Measurements from ENCODE around the gene ALKBH6. TPM values are rescaled to one million over a fixed set of nuclear protein-coding genes. Genes with fewer than 3 reads are reported as not detected.

Gene ALKBH6
- total RNA-seq, 1 experiment from 2014 or later = 32.5 TPM

- Histone ChIP-seq H4K20me1 (ENCODE audit: control insufficient read depth, insufficient read depth, insufficient read length) (no peaks in the 10 kb centered on the region), H3K79me2 (ENCODE audit: insufficient read depth, low read length) (no peaks in the 10 kb centered on the region), H3K27me3 (ENCODE audit: insufficient read depth, low read length) (no peaks in the 10 kb centered on the region), H2BK15ac (ENCODE audit: low read depth, low read length) (no peak overlapping the region), H3K27ac (ENCODE audit: insufficient read length, low read depth, low read length) (no peak overlapping the region), H4K91ac (ENCODE audit: insufficient read length, low read depth, low read length) (no peak overlapping the region), H3K79me1 (ENCODE audit: insufficient read depth, low read depth, low read length, poor library complexity, severe bottlenecking) (no peaks in the 10 kb centered on the region), H2AFZ (ENCODE audit: low read length) (no peak overlapping the region), H2AK5ac (ENCODE audit: insufficient read length, low read length) (no peak overlapping the region), H3K4me2 (ENCODE audit: insufficient read depth, insufficient read length, low read length) (no peak overlapping the region), H3K9ac (ENCODE audit: extremely low read depth, insufficient read length, low read length) (no peak overlapping the region), H3K23me2 (ENCODE audit: insufficient read length, low read depth, low read length, poor library complexity, severe bottlenecking) (no peaks in the 10 kb centered on the region), H3T11ph (ENCODE audit: low read length) (no peak overlapping the region), H3K14ac (ENCODE audit: insufficient read depth, low read length) (no peak overlapping the region), H2BK20ac (ENCODE audit: low read depth, low read length, poor library complexity, severe bottlenecking) (no peak overlapping the region), H3K4me1 (ENCODE audit: insufficient read depth, low read length) (no peaks in the 10 kb centered on the region), H3K56ac (ENCODE audit: insufficient read length, low read depth, low read length) (no peak overlapping the region), H4K5ac (ENCODE audit: insufficient read length, low read depth, low read length) (no peak overlapping the region), H4K8ac (replicated peaks; ENCODE audit: insufficient read length, low read depth, low read length) (no peak overlapping the region), H3K23ac (ENCODE audit: insufficient read length, low read depth, low read length) (no peak overlapping the region), H3K18ac (ENCODE audit: insufficient read length, low read depth, low read length) (no peak overlapping the region), H3K4ac (ENCODE audit: low read depth, low read length) (no peak overlapping the region), H3K9me3 (ENCODE audit: control insufficient read depth, low read depth, low read length) (no peaks in the 10 kb centered on the region), H2BK5ac (ENCODE audit: insufficient read length, low read length) (no peak overlapping the region), H2BK12ac (ENCODE audit: insufficient read length, low read depth, low read length) (no peak overlapping the region), H2BK120ac (ENCODE audit: low read depth, low read length, poor library complexity, severe bottlenecking) (no peak overlapping the region)
- no peak overlapping the region for H3K27ac Mint-ChIP-seq
- H3K4me3 Mint-ChIP-seq = no peak overlapping the region
- H3K4me1 Mint-ChIP-seq = peaks cover 9 to 11% of the 10 kb centered on the region in 2 experiments
- H3K36me3 Mint-ChIP-seq (ENCODE audit: insufficient read depth in 1 of 3, low read depth in 3 of 3) = no peaks in the 10 kb centered on the region
- peaks cover 19% of the 10 kb centered on the region for H3K27me3 Mint-ChIP-seq (ENCODE audit: low read depth)
- no CpG with 5 or more reads among the region's 8 CpGs for WGBS (ENCODE audit: extremely low coverage, insufficient read length, low lambda C conversion rate)
- no peak for DNase-seq
- TF ChIP-seq CTCF (conservative IDR thresholded peaks at IDR 0.05) = no peak
- H3K9me3 Mint-ChIP-seq = no peaks in the 10 kb centered on the region; a peak in 2 of 5 replicates
Measured at GRCh38 chr19:35973487-35973886, 40.5 kb downstream of the ALKBH6 start.

Data from H9 (cell line).